K562 (cell line): ENCODE results near the gene UTP25. TPM values are rescaled to one million over a fixed set of nuclear protein-coding genes. Genes with fewer than 3 reads are reported as not detected.
"Not testable (repeated sequence)": the region's sequence is repeated elsewhere in the genome, so short reads cannot be mapped to it uniquely, and the experiment has no call there.

Source experiments
- ATAC-seq: fragments of 200-7000 bp; cut with Tn5 transposase; 3 replicates; pipeline ENCODE4 v1.9.1; 2020; ENCODE audit warnings: moderate library complexity
- BruUV-seq: library from RNA; stranded (reverse); fragments of 400-500 nt; replicated peaks from 2 replicates; lab custom pipeline; 2021; lab: Mats Ljungman, UMichigan
- CTCF ChIA-PET: fragments of 300-600 bp; formaldehyde crosslinking; extraction: SDS; loops from one replicate; lab custom pipeline; 2021; ENCODE audit warnings: low intra/inter-chr PET ratio; lab: Yijun Ruan, JAX
- POLR2A ChIA-PET: fragments of 300-600, 350-650 bp; sonication (Branson Sonifier 250); formaldehyde crosslinking; extraction: SDS; loops from one replicate; lab custom pipeline; 2021; ENCODE audit warnings: antibody characterized with exemption, inconsistent platforms; lab: Yijun Ruan, JAX
- DNase-seq, 4 experiments: peaks; one replicate each; pipeline versions ENCODE4 v3.0.0 to v3.0.0-alpha.2; 2011 to 2018; ENCODE audit warnings: low spot score in 3 of 4, mixed read lengths in 3 of 4; ENCODE audit errors: extremely low read depth in 1 of 4
- FAIRE-seq: peaks from 2 replicates; lab custom pipeline; 2011; peaks lifted over from hg19 to GRCh38; lab: Jason Lieb, UNC
- H2AFZ ChIP-seq: 2 replicates; pipeline ENCODE4 v1.6.0; 2011; ENCODE audit warnings: low read depth, low read length, control low read depth, inconsistent platforms
- H3K27ac ChIP-seq: fragments of 200-600 bp; 3 replicates; pipeline ENCODE4 v1.8.0; 2011; ENCODE audit warnings: low read depth, mild to moderate bottlenecking, control low read depth, inconsistent platforms, low read length, moderate library complexity, mixed read lengths; ENCODE audit errors: extremely low read depth
- H3K27me3 ChIP-seq, 2 experiments: fragments of 300-600 bp in 1 of 2; 2 replicates in 1 of 2; 3 replicates in 1 of 2; pipeline versions ENCODE4 v1.6.0 to v1.8.0; 2011; ENCODE audit warnings: inconsistent platforms in 2 of 2, low read length in 2 of 2, mild to moderate bottlenecking in 1 of 2, mixed read lengths in 1 of 2, moderate library complexity in 1 of 2; ENCODE audit not compliant: control insufficient read depth in 2 of 2, insufficient read depth in 2 of 2
- H3K36me3 ChIP-seq: fragments of 300-600 bp; 3 replicates; pipeline ENCODE4 v1.8.0; 2011; ENCODE audit warnings: mild to moderate bottlenecking, low read length, inconsistent platforms; ENCODE audit not compliant: control insufficient read depth, insufficient read depth
- H3K4me1 ChIP-seq, 2 experiments: fragments of 200-600 bp in 1 of 2; replicated peaks in 1 of 2; 2 replicates in 1 of 2; 3 replicates in 1 of 2; pipeline versions ENCODE4 v1.5.1 to v1.8.0; 2011; ENCODE audit warnings: inconsistent platforms in 2 of 2, low read length in 2 of 2, mild to moderate bottlenecking in 1 of 2, mixed read lengths in 1 of 2, moderate library complexity in 1 of 2; ENCODE audit not compliant: control insufficient read depth in 2 of 2, insufficient read depth in 2 of 2
- H3K4me2 ChIP-seq: 2 replicates; pipeline ENCODE4 v1.6.1; 2011; ENCODE audit warnings: low read length, control low read depth, inconsistent platforms, mixed read lengths; ENCODE audit not compliant: insufficient read depth
- H3K4me3 ChIP-seq: fragments of 200-600 bp; sonication (generic), shearing (Covaris generic); 2 replicates; pipeline ENCODE4 v1.5.1; 2016; ENCODE audit warnings: control low read depth, inconsistent platforms
- H3K79me2 ChIP-seq: fragments of 200-600 bp; 3 replicates; pipeline ENCODE4 v1.8.0; 2011; ENCODE audit warnings: low read length, inconsistent platforms; ENCODE audit not compliant: control insufficient read depth, insufficient read depth
- H3K9ac ChIP-seq, 2 experiments: 2 replicates each; pipeline versions ENCODE4 v1.6.0 to v1.6.1; 2011; ENCODE audit warnings: low read depth in 2 of 2, low read length in 2 of 2, control low read depth in 1 of 2, inconsistent platforms in 1 of 2, mild to moderate bottlenecking in 1 of 2, mixed read lengths in 1 of 2; ENCODE audit not compliant: insufficient read depth in 1 of 2
- H3K9me1 ChIP-seq: one replicate; pipeline ENCODE4 v1.6.0; 2011; ENCODE audit warnings: inconsistent platforms, mild to moderate bottlenecking, low read length, moderate library complexity; ENCODE audit not compliant: control insufficient read depth, insufficient read depth
- H3K9me3 ChIP-seq: replicated peaks from 2 replicates; pipeline ENCODE4 v1.5.1; 2011; ENCODE audit warnings: low read depth, low read length, inconsistent platforms; ENCODE audit not compliant: control insufficient read depth, insufficient read depth
- H4K20me1 ChIP-seq: replicated peaks from 2 replicates; pipeline ENCODE4 v1.6.1; 2011; ENCODE audit warnings: low read length, inconsistent platforms, mixed read lengths; ENCODE audit not compliant: control insufficient read depth, insufficient read depth
- ATF4 ChIP-seq: fragments of 450-650 bp; formaldehyde crosslinking; IDR thresholded peaks from 2 replicates; pipeline ENCODE4 v1.4.0; 2022; ENCODE audit warnings: mild to moderate bottlenecking, moderate library complexity
- ESRRA ChIP-seq: fragments of 450-650 bp; IDR thresholded peaks from 2 replicates; pipeline ENCODE4 v1.6.1; 2014; ENCODE audit warnings: low read depth, mild to moderate bottlenecking, moderate library complexity, borderline replicate concordance
- HDAC3 ChIP-seq: fragments of 450-650 bp; IDR thresholded peaks from 2 replicates; pipeline ENCODE4 v1.6.1; 2018; ENCODE audit warnings: borderline replicate concordance, mild to moderate bottlenecking, moderate library complexity; ENCODE audit not compliant: partially characterized antibody
- RBFOX2 ChIP-seq: fragments of 200-400 bp; formaldehyde crosslinking; IDR thresholded peaks from 2 replicates; pipeline ENCODE4 v1.6.1; 2017; ENCODE audit warnings: low read depth, mild to moderate bottlenecking, low read length, moderate library complexity
- SAP30 ChIP-seq: fragments of 200-600 bp; sonication (generic); IDR thresholded peaks from 2 replicates; pipeline ENCODE4 v1.6.1; 2012; ENCODE audit warnings: borderline replicate concordance, low read depth, mild to moderate bottlenecking, moderate library complexity, low read length, control low read depth, inconsistent platforms; ENCODE audit not compliant: insufficient read depth, poor library complexity, severe bottlenecking
- TAF7 ChIP-seq: fragments of 450-650 bp; IDR thresholded peaks from 2 replicates; pipeline ENCODE4 v1.6.1; 2016; ENCODE audit warnings: missing genetic modification characterization, missing compliant biosample characterization
- WGBS: fragments of 100-300 bp; shearing (Covaris generic); methylation state at CpG from one replicate; pipeline ENCODE4 v1.1.6; 2016; ENCODE audit warnings: low coverage, mixed read lengths; ENCODE audit not compliant: insufficient coverage; ENCODE audit errors: missing lambda C conversion rate; 5-methylcytosine and 5-hydroxymethylcytosine counted together
- in situ Hi-C: fragments of 300-500 bp; cut with MboI; formaldehyde crosslinking; loops from 4 replicates; pipeline ENCODE4 v1.15.0; 2018; ENCODE audit warnings: inconsistent platforms, mixed read lengths
- intact Hi-C: fragments of 100-400 bp; cut with micrococcal nuclease; formaldehyde crosslinking; loops from 2 replicates; pipeline ENCODE4 v1.14.2; 2022
- polyA plus RNA-seq, 8 experiments: library from polyadenylated mRNA; depleted of rRNA in 4 of 8; stranded (reverse) in 5 of 8; unstranded in 3 of 8; fragments of >200 nt; fragmentation: Nextera tagmentation in 2 of 8; fragmentation: Illumina TruSeq in 1 of 8; extraction: Ambion mirVana in 2 of 8; extraction: Trizol in 1 of 8; gene quantifications; 2 replicates each; pipeline versions ENCODE4 v1.2.1 to v1.2.3, GENCODE V29; 2011 to 2014; ENCODE audit warnings: inconsistent platforms in 1 of 8, missing spikeins in 1 of 8
- total RNA-seq, 7 experiments: library from RNA; depleted of rRNA in 6 of 7; stranded (reverse); fragments of >200 nt in 6 of 7; fragmentation: Illumina TruSeq in 2 of 7; extraction: Trizol in 2 of 7; gene quantifications; 2 replicates each; pipeline versions ENCODE4 v1.2.1 to v1.2.3, GENCODE V29; 2011 to 2021; ENCODE audit warnings: low replicate concordance in 1 of 7

Gene UTP25
- total and polyA plus RNA-seq, 9 of the 15 experiments (the other 6 are each of a cell fraction or from before 2014, with no cell fraction given): 5.7 to 17.6 (median 12.0) TPM

- DNase-seq: no peak
- no peak overlapping the region; a peak in 1 of 4 replicates for H3K9ac ChIP-seq
- no peak overlapping the region for H3K27ac ChIP-seq
- H3K36me3 ChIP-seq: no peaks in the 10 kb centered on the region
- no peaks in the 10 kb centered on the region for H3K9me3 ChIP-seq
- H2AFZ ChIP-seq: no peak overlapping the region
- 4% methylated on average over 1 of the region's 1 CpG for WGBS
- H3K79me2 ChIP-seq: no peaks in the 10 kb centered on the region
- CTCF ChIA-PET: interaction anchor here (0.9 kb wide), 1 partner anchor 89 kb away, joined by 3 read pairs; no protein-coding TSS in a partner anchor
- BruUV-seq: no TSS peak
- no peaks in the 10 kb centered on the region for H4K20me1 ChIP-seq
- no peak overlapping the region for H3K4me3 ChIP-seq
- no peak overlapping the region for H3K4me2 ChIP-seq
- in situ Hi-C loops: no loop called here
- H3K9me1 ChIP-seq: no peaks in the 10 kb centered on the region
- TF ChIP-seq RBFOX2: no peak
- no peak for TF ChIP-seq TAF7
- no peak for TF ChIP-seq SAP30
- TF ChIP-seq, all 486 proteins: peak for 0
- FAIRE-seq (no peak), ATAC-seq (no peak)
- POLR2A ChIA-PET: interaction anchor here (0.5 kb wide), 2 partner anchors 254 to 940 kb away, joined by 3 read pairs; no protein-coding TSS in a partner anchor
- H3K27me3 ChIP-seq: peaks cover 0 to 12% of the 10 kb centered on the region in 2 experiments; a peak in 2 of 5 replicates
- H3K4me1 ChIP-seq: peaks cover 0 to 8% of the 10 kb centered on the region in 2 experiments; a peak in 1 of 5 replicates
- intact Hi-C loops: loop anchor here (1.0 kb wide), 1 partner anchor 40 kb away; no protein-coding TSS in a partner anchor
Observed at GRCh38 chr1:209900734-209901133, 73.0 kb downstream of the UTP25 start.

GRCh38 chr1:209901211-209901610 lies 73.4 kb downstream of the UTP25 start:
- H4K20me1 ChIP-seq: no peaks in the 10 kb centered on the region
- H3K4me3 ChIP-seq: no peak overlapping the region
- H3K27me3 ChIP-seq: peaks cover 0 to 11% of the 10 kb centered on the region in 2 experiments; a peak in 2 of 5 replicates
- TF ChIP-seq ATF4 (CRISPR knock-in tag) (no peak), HDAC3 (no peak), ESRRA (no peak)
- TF ChIP-seq, all 486 proteins: peak for 0
- intact Hi-C loops (no loop called here), in situ Hi-C loops (no loop called here)
- Histone ChIP-seq H3K9me1 (no peaks in the 10 kb centered on the region), H3K4me2 (no peak overlapping the region), H3K36me3 (no peaks in the 10 kb centered on the region), H3K9ac (no peak overlapping the region), H3K27ac (no peak overlapping the region), H3K79me2 (no peaks in the 10 kb centered on the region), H3K4me1 (peaks cover 0 to 8% of the 10 kb centered on the region in 2 experiments; a peak in 1 of 5 replicates), H2AFZ (no peak overlapping the region), H3K9me3 (no peaks in the 10 kb centered on the region)
- no peak for DNase-seq
- CTCF ChIA-PET: no interaction called here
- ATAC-seq: no peak
- POLR2A ChIA-PET: no interaction called here
- no peak for FAIRE-seq
- WGBS: 2% methylated on average over 2 of the region's 2 CpGs
- no TSS peak for BruUV-seq

GRCh38 chr1:209904774-209905173 lies 77.0 kb downstream of the UTP25 start:
- H4K20me1 ChIP-seq, ATAC-seq, H3K79me2 ChIP-seq, intact Hi-C loops, H3K4me3 ChIP-seq, H3K9me3 ChIP-seq, H3K4me1 ChIP-seq, H3K36me3 ChIP-seq, H3K27me3 ChIP-seq, H3K9me1 ChIP-seq, H2AFZ ChIP-seq, H3K27ac ChIP-seq, DNase-seq, in situ Hi-C loops, H3K9ac ChIP-seq, FAIRE-seq, H3K4me2 ChIP-seq, CTCF ChIA-PET, BruUV-seq: not testable (repeated sequence)
- WGBS: 0% methylated on average over 1 of the region's 1 CpG
- POLR2A ChIA-PET: interaction anchor here (1.2 kb wide), 1 partner anchor 14 kb away, joined by 3 read pairs; no protein-coding TSS in a partner anchor
